ENCODE results near the gene BUB1B.
"Not testable (repeated sequence)": the region's sequence is repeated elsewhere in the genome, so short reads cannot be mapped to it uniquely, and the experiment has no call there.

Gene BUB1B

DNA sequence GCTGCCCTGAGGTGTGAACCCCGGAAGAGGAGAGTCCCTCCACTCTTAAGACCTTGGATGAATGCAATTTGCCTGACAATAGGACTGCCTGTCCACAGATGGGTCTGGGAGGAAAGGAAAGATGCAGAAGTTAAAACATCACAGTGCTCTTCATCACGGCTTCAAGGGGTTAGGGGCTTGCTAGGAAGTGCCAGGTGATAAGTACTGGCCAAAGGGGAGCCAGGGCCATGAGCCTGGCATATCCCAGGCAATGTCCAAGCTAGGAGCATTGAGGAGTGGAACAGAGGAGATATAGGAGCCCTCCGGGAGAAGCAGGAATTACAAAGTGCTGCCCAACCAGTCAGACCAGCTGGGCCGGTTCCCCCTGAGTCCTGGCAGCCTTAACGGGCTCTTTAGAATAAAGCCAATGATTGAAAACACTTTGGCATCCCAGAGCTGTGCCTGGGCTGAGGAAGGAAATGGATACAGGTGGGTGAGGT lies 36.0 kb upstream of the BUB1B start:
- H3K36me3 ChIP-seq; H3K27ac ChIP-seq; H3K27me3 ChIP-seq; H3K9me3 ChIP-seq (replicated peaks in 1 of 11); H4K20me1 ChIP-seq; H3K9ac ChIP-seq; H3K4me3 ChIP-seq; H3K4me2 ChIP-seq: not testable (repeated sequence)
- peaks cover 0 to 42% (median 16%) of the 10 kb centered on the region in 10 experiments; a peak in 14 of 20 replicates for H3K4me1 ChIP-seq

DNA sequence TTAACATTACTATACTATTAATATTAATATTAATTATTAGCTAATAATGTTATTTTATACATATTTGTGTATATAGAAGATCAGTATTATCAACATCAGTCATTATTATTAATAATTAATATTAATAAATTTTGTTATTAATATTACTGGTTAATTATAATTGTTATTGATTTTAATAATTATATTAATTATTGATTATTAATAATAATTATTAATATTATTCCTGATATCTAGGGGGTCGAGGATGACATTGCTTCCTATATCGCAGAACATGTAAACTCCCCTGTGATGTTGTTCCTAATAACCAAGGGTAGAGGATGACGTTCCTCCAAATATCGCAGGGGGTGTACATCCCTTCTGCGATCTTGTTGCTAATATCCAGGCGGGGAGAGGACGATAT lies 34.9 kb upstream of the BUB1B start:
- Histone ChIP-seq H3K4me2 (no peak overlapping the region), H3K4me3 (no peak overlapping the region), H3K9ac (no peak overlapping the region), H3K9me3 (replicated peaks in 1 of 11) (no peaks in the 10 kb centered on the region), H4K20me1 (no peaks in the 10 kb centered on the region), H3K27ac (no peak overlapping the region), H3K36me3 (no peaks in the 10 kb centered on the region), H3K27me3 (no peaks in the 10 kb centered on the region), H3K4me1 (peaks cover 0 to 35% (median 16%) of the 10 kb centered on the region in 10 experiments; a peak in 14 of 20 replicates)
- TF ChIP-seq Cebpa-rat (IDR thresholded peaks at IDR 0.05), result no peak

DNA sequence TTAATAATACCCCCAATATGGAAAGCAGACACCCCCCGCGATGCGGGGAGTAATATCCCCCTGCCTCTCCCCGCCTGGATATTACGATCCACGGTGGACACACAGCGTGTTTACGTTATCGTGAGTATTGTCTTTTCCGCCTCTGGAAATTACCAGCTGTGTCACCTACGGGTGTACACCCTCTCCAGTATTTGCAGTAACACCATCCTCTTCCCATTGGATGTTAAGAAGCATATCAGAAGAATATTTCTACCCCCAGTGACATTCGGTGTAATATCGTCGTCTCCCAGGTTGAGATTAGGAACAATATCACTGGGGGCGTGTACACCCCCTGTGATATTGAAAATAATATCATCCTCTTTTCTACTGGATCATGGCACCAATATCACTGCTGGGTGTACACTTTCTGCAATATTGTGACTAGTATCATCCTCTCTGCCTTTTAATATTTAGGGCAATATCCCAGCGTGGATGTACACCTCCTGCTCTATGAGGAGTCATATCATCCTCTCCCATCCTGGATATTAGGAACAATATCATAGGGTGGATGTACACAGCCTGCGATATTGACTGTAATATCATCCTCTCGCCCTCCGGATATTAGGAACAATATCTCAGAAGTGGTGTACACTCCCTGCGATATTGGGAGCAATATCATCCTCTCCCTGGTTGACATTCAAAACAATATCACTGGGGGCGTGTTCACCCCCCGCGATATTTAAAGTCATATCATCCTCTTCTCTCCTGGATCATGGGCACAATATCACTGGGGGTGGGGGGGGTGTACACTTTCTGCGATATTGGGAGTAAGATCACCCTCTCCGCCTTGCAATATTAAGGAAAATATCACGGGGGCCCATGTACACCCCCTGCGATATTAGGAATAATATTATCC lies 31.9 kb upstream of the BUB1B start:
- H3K27me3 ChIP-seq, result no peaks in the 10 kb centered on the region
- no peak overlapping the region for H3K4me3 ChIP-seq
- no peaks in the 10 kb centered on the region for H4K20me1 ChIP-seq
- no peaks in the 10 kb centered on the region for H3K9me3 ChIP-seq (replicated peaks in 1 of 11)
- no peak overlapping the region for H3K4me2 ChIP-seq
- H3K4me1 ChIP-seq, result peaks cover 0 to 5% (median 0%) of the 10 kb centered on the region in 10 experiments; a peak in 1 of 20 replicates
- no peak for TF ChIP-seq Cebpa-rat (IDR thresholded peaks at IDR 0.05)
- no peaks in the 10 kb centered on the region for H3K36me3 ChIP-seq
- H3K27ac ChIP-seq, result no peak overlapping the region
- no peak overlapping the region for H3K9ac ChIP-seq

DNA sequence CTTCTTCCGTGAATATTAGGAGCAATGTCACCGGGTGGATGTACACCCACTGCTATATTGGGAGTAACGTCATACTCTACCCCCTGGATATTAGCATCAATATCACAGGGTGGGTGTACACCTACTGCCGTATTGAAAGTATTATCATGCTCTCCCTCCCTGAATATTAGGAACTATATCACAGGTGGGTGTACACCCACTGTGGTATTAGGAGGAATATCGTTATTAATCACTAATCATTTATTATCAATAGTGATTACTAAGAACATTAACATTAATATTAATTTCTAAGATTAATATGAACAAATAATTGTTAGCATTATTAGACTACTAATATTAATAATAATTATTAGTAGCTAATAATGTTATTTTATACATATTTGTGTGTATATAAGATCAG lies 30.8 kb upstream of the BUB1B start:
- H3K4me1 ChIP-seq, result no peaks in the 10 kb centered on the region
- no peak overlapping the region for H3K9ac ChIP-seq
- TF ChIP-seq Cebpa-rat (IDR thresholded peaks at IDR 0.05), result no peak
- no peak overlapping the region for H3K4me2 ChIP-seq
- no peaks in the 10 kb centered on the region for H4K20me1 ChIP-seq
- no peaks in the 10 kb centered on the region for H3K9me3 ChIP-seq (replicated peaks in 1 of 11)
- H3K4me3 ChIP-seq, result no peak overlapping the region
- H3K27me3 ChIP-seq, result no peaks in the 10 kb centered on the region
- no peaks in the 10 kb centered on the region for H3K36me3 ChIP-seq
- no peak overlapping the region for H3K27ac ChIP-seq

DNA sequence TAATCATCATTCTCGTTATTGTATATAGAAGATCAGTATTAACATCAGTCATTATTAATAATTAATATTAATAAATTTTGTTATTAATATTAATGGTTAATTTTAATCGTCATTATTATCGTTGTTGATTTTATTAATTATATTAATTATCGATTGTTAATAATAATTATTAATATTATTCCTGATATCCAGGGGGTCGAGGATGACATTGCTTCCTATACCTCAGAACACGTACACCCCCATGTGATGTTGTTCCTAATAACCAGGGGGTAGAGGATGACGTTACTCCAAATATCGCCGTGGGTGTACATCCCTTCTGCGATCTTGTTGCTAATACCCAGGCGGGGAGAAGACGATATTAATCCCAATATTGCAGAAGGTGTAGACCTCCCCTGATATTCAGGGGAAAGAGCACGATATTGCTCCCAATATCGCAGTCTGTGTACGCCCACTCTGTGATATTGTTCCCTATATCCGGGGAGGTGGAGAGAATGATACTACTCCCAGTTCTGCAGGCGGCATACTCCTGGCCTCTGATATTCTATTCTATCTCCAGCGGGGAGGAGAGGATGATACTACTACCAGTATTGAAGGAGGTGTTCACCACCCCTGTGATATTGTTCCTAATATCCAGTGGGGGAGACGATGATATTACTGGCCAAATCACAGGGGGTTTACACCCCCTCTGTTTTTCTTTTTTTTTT lies 29.9 kb upstream of the BUB1B start:
- H3K9me3 ChIP-seq (replicated peaks in 1 of 11), result no peaks in the 10 kb centered on the region
- no peak overlapping the region for H3K9ac ChIP-seq
- H3K4me2 ChIP-seq, result no peak overlapping the region
- no peak overlapping the region for H3K4me3 ChIP-seq
- no peaks in the 10 kb centered on the region for H3K27me3 ChIP-seq
- H3K27ac ChIP-seq, result no peak overlapping the region
- no peaks in the 10 kb centered on the region for H4K20me1 ChIP-seq
- no peaks in the 10 kb centered on the region for H3K36me3 ChIP-seq
- no peaks in the 10 kb centered on the region for H3K4me1 ChIP-seq
- TF ChIP-seq Cebpa-rat (IDR thresholded peaks at IDR 0.05), result no peak

DNA sequence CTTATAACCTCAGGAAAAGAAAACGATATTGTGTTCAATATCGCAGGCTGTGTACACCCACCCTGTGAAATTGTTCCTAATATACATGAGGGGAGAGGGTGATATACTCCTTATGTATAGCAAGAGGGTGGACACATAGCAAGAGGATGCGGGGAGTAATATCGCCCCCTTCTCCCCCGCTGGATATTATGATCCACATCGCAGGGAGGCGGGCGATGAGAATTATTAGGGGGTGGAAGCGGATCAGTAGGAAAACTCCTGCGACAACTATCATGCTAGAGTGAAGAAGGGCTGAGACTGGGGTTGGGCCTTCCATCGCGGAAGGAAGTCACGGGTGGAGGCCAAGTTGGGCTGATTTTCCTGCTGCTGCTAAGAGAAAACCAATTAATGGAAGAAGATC lies 27.3 kb upstream of the BUB1B start:
- Histone ChIP-seq H3K36me3 (no peaks in the 10 kb centered on the region), H3K4me2 (no peak overlapping the region), H3K27ac (no peak overlapping the region), H3K9me3 (replicated peaks in 1 of 11) (peaks cover 0 to 5% (median 0%) of the 10 kb centered on the region in 11 experiments; a peak in 1 of 22 replicates), H3K4me3 (no peak overlapping the region), H3K27me3 (no peaks in the 10 kb centered on the region), H3K4me1 (no peaks in the 10 kb centered on the region), H4K20me1 (no peaks in the 10 kb centered on the region), H3K9ac (no peak overlapping the region)
- no peak for TF ChIP-seq Cebpa-rat (IDR thresholded peaks at IDR 0.05)

DNA sequence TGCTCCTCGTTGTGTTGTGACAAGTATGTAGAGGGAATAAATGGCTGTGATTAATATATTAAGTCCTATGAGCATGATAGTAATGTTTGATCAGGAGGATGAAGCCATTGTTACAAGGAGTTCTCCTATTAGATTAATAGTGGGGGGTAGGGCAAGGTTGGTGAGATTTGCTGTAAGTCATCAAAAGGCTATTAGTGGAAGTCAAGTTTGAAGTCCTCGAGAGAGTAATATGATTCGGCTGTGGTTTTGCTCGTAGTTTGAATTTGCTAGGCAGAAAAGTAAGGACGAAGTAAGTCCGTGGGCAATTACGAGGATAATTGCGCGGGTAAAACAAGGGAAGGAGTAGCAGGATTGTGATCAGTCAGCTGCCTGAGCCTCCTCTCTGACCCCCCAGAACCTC lies 26.0 kb upstream of the BUB1B start:
- Histone ChIP-seq H3K27ac (no peak overlapping the region), H3K9ac (no peak overlapping the region), H3K4me1 (no peaks in the 10 kb centered on the region), H3K27me3 (no peaks in the 10 kb centered on the region), H3K9me3 (replicated peaks in 1 of 11) (peaks cover 0 to 5% (median 0%) of the 10 kb centered on the region in 11 experiments; a peak in 1 of 22 replicates), H3K4me2 (no peak overlapping the region), H3K36me3 (no peaks in the 10 kb centered on the region), H3K4me3 (no peak overlapping the region), H4K20me1 (no peaks in the 10 kb centered on the region)
- TF ChIP-seq Cebpa-rat (IDR thresholded peaks at IDR 0.05), result no peak

DNA sequence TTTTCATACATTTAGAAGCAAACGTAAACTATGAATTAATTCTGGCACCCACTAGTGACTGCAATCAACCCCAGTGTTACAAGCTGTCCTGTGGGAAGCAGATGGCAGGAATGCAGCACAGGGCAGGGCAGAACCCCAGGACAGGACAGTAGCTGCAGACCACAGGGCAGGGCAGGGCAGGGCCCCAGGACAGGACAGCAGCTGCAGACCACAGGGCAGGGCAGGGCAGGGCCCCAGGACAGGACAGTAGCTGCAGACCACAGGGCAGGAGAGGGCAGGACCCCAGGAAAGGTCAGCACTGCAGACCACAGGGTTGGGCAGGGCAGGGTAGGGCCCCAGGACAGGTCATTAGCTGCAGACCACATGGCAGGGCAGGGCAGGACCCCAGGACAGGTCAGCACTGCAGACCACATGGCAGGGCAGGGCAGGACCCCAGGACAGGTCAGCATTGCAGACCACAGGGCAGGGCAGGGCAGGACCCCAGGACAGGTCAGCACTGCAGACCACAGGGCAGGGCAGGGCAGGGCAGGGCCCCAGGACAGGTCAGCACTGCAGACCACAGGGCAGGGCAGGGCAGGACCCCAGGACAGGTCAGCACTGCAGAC lies 24.9 kb upstream of the BUB1B start:
- not testable (repeated sequence) for H3K4me1 ChIP-seq; H3K9me3 ChIP-seq (replicated peaks in 1 of 11); H3K9ac ChIP-seq; H3K4me3 ChIP-seq; H3K36me3 ChIP-seq; H4K20me1 ChIP-seq; H3K27me3 ChIP-seq; H3K4me2 ChIP-seq; H3K27ac ChIP-seq

DNA sequence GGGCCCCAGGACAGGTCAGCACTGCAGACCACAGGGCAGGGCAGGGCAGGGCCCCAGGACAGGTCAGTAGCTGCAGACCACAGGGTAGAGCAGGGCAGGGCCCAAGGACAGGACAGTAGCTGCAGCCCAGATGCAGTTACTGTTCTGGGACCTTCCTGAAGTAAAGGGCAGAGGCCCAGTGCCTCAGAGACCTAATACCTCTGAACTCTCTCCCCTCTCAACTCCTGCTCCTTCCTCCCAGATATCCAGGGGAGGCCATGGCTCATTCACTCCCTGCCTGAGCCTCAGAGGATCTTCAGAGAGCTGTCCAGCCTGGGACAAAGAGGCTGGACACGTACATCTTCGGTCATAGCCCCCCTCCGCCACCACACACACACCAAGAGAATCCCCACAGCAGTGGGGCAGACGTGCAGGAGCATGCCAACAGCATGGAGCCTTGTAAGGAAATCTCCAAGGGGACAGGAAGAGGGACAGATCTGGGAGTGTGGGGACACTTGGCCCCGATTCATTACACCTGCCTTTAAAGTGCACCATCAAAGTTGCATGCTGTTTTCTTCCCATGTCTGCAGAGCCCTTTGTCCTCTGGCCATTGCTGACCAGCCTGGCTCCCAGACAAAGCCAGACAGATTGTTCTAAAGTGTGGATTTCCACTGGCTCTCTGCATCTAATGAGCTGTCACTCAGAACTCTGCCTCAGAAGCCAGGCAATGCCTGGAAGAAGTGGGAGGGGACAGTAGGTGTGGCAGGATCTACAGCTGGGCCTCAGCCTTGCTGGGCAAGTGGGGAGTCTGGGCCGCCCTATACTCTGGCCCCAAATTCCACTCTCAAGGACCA lies 24.2 kb upstream of the BUB1B start:
- Histone ChIP-seq H4K20me1 (no peaks in the 10 kb centered on the region), H3K9me3 (replicated peaks in 1 of 11) (peaks cover 0 to 5% (median 0%) of the 10 kb centered on the region in 11 experiments; a peak in 1 of 22 replicates), H3K4me2 (no peak overlapping the region), H3K4me3 (no peak overlapping the region), H3K4me1 (peaks cover 0 to 4% (median 0%) of the 10 kb centered on the region in 10 experiments; a peak in 1 of 20 replicates), H3K27ac (no peak overlapping the region), H3K36me3 (no peaks in the 10 kb centered on the region), H3K27me3 (no peaks in the 10 kb centered on the region), H3K9ac (no peak overlapping the region)
- TF ChIP-seq Cebpa-rat (IDR thresholded peaks at IDR 0.05), result no peak
